Mesenteric fat pad (tissue), 1 donor: ENCODE results near the gene PLA2G4D. TPM values are rescaled to one million over a fixed set of nuclear protein-coding genes. Genes with fewer than 3 reads are reported as not detected.

ENCODE experiments used
- DNase-seq: peaks from one replicate; pipeline ENCODE4 v3.0.0-alpha.2; 2020; ENCODE audit warnings: low spot score
- total RNA-seq: library from RNA; stranded (reverse); fragmentation: NEBNext Ultra II Directional; extraction: Animal tissue kit (Norgen Biotek cat#: 25700); gene quantifications from one replicate; pipeline ENCODE4 v1.2.1, GENCODE V29; 2021
- donor health status: DM: yes; HTN: yes; CAD: no.

PLA2G4D gene
- total RNA-seq, 1 donor from 2014 or later, result not detected

DNA sequence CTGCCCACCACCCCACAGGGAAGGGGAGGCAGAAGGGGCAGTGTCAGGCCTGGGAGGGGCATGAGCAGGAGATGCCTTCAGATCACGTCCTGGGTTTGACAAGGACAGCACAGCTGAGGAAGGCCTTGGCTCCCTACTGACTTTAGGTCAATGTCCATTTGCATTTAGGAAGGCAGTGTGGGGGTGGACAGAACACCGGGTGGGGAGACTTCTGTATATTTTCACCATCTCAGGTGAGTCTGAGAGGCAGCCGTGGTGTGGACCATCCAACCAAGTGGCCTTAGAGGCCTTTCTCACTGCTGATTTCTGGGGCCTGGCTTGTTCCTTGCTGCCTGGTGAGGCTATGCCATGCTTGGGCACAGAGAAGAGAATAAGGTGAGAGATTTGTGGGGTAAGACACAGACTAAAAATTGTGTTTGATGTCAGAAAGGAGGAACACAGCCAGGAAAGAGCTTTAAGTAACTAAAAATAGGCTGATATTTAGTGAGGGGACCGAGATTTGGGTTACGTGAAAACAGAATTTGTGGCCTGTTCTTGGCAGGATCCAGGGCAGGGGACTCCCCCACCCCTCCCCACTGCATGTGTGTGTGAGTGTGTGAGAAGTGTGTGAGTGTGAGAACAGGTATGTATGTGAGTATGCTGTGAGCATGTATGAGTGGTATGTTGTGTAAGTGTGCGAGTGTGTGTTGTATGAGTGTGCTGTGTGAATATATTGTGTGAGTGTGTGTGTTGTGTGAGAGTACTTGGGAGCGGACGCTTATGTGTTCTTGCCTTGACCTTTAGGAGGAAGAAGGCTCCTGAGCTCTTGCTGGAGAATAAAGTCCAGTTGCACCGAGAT, 61.8 kb downstream of the PLA2G4D start:
- peak; percentile 81 for DNase-seq

DNA sequence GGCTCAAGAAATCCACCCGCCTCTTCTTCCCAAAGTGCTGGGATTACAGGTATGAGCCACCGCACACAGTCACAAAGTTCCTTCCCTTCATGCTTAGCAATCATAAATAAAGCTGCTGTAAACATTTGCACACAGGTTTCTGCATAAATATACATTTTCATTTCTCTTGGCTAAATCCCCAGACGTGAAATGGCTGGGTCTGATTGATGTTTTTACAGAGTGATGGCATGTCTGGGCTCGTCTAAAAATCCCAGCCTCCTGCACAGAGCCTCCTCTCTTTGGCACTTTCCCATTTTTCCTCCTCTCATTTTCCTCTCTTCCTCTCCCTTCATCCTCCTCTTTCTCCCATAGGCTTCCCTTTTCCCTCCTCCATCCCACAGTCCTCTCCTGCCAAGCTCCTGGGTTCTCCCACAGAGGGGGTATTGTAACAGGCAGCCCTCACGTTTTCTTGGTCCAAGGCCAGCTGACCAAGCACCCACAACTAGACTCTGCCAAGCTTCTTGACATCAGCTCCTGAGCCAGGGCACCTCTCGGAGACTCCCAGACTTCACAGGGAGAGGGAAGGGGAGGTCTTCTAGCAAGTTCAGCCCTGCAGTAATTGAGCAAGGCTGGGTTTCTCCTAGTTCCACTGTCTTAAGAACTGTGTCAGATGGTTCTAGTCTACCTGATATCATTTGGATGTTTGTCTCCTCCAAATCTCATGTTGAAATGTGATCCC, 63.0 kb downstream of the PLA2G4D start:
- DNase-seq, result peak; percentile 12

DNA sequence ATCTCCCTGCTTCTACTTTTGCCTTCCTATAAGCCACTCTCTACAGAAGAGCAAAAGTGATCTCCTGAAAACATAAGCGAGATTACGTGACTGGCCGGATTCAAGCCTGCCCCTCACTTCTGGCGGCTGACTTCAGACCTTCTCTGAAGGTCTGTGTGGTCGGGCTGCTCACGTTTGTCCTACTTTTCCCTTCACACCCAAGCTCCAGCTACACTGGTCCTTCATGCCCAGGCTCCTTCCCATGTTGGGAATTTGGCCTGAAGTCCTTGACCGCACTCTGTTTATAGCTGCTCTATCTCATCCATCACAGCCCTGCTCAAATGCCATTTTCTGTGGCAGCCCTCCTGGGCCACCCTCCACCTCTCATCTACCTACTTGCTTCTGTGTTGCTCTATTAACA, 66.8 kb downstream of the PLA2G4D start:
- DNase-seq, result peak; percentile 71

DNA sequence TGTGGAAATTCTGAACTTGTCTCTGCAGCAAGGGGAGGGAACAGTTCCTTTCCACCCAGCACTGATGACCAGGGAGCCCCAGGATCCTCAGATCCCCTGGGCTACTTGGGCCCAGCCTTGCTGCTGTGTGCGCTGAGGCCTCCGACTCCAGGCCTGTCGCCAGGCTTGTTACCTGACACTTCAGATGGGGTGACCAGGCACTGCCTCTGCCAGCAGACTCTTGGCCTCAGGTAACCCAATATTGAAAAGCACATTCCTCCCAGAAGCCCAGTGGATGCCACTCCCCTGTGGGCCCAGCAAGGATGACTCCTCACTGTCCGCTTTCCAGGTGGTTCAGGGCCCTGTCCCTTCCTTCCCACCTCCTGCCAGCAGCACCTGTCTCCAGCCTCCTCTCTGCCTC, 70.1 kb downstream of the PLA2G4D start:
- peak; percentile 39 for DNase-seq

DNA sequence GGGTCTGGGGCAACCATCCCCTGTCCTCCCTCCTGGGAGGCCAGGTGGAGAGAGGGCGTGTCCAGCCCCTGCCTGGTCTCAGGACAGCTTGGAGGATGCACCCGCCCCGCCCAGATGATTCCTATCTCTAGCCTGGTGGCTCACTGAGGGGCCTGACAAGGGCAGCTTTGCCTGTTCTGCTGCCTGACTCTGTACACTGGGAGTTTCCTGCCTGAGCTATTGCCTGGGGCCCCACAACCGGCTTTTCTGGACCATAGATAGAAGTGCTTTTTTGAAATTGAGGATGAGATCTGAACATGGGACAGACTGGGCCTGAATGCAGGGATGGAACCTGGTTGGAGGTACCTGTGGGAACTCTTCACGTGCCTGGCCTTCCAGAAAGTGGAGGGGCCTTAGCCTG, 72.8 kb downstream of the PLA2G4D start:
- DNase-seq, result no peak

DNA sequence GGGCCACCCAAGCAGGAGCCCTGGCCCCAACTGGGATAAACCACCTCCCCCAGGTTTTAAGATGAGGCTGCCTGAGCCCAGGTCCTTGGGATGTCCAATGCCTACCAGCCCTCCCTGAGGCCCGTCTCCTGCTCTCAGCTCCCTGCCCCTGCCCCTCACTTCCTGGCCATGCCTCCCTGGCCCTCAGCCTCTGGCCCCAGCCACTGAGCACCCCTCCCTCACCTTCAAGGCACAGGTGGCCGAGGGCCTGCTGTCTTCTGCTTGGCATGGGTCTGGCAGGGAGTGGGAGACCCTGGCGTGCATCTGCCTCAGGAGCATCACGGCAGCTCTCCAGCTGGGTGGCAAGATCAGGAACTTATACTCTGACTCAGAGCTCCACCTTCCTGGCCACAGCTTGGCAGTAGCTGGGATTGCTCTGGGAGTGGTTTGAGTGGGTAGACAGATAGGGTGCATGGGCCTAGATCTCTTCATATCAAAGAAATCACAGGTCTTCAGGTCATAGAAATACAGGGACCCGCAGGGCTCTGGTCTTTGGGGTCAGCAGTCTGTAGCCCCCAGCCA, 73.6 kb downstream of the PLA2G4D start, which contains the start of gene PLA2G4E:
Gene PLA2G4E (minus strand): TSS at position 330 of the 561 bp plus-strand sequence. CDS start 12 bp downstream, at position 318.
- no peak for DNase-seq

DNA sequence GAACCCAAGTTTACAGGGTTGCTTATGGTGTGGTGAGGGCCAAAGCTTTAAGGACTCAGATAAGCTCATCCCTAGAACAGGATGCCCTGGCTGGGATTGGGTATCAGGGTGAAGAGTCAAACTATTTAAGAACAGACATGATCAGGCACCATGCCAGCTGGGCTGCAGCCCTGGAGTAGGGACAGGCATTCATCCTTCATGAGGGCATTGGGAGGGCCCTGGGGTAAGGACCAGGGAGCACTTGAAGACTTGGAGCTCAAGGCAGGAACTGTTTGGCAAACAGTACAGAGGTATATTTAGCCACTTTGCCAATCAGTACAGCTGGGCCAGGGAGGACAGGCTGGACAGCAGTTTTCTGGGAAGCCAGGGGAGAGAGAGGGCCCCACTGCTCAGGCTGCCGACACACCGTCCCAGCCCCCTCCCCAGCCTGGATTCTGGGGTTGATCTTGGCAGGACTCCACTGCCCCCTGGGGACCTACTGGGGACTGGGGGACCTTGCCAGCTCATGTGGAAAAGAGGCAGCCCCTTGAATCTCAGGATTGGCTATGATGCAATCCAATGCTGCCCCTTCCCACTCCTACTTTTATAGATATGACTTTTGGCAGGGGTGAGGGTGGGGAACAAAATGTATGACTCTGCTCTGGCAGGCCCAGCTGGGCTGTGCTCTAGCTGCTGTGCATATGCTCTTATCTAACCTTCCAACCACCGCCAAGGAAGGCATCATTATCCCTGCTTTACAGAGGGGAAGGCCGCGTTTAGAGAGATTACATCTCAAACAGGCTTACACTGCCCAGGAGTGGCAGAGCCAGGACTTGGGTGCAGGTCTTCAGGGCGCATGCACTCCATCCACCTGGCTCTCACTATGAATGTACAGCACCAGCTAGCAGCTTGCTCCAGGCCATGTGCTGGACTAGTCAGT, 75.8 kb downstream of the PLA2G4D start:
- no peak for DNase-seq

Other genes starting within 250 kb of the PLA2G4D start
- 1.6 TPM for gene SPTBN5, start 200.5 kb downstream of the PLA2G4D start, total RNA-seq
- gene EHD4, start 122.0 kb downstream of the PLA2G4D start, total RNA-seq, result 35.7 TPM
- not detected for gene PLA2G4E, start 73.5 kb downstream of the PLA2G4D start, total RNA-seq
- gene PLA2G4F, start 62.1 kb upstream of the PLA2G4D start, total RNA-seq, result not detected
- 57.3 TPM for gene VPS39, start 113.7 kb upstream of the PLA2G4D start, total RNA-seq
- gene GANC, start 178.6 kb upstream of the PLA2G4D start, total RNA-seq, result 27.9 TPM
- 49.4 TPM for gene TMEM87A, start 178.9 kb upstream of the PLA2G4D start, total RNA-seq